ENCODE measurements around the gene MARK4.
A peak's percentile ranks its signal among the peaks of the same experiment; 100 is the strongest.
"Not testable (repeated sequence)": the region's sequence is repeated elsewhere in the genome, so short reads cannot be mapped to it uniquely, and the experiment has no call there.

DNA sequence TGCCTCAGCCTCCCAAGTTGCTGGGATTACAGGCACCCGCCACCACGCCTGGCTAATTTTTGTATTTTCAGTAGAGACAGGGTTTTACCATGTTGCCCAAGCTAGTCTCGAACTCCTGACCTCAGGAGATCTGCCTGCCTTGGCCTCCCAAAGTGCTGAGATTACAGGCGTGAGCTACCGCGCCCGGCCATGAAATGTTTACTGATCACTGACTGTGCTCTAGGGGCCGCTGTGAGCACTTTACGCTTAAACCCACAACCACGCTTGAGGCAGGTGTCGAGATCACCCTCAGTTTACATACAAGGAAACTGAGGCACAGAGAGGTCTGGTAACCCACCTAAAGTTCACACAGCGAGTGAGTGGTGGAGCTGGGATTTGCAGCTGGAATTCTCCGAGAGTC lies 18.9 kb downstream of the MARK4 start:
- TF ChIP-seq, protein P1, sequence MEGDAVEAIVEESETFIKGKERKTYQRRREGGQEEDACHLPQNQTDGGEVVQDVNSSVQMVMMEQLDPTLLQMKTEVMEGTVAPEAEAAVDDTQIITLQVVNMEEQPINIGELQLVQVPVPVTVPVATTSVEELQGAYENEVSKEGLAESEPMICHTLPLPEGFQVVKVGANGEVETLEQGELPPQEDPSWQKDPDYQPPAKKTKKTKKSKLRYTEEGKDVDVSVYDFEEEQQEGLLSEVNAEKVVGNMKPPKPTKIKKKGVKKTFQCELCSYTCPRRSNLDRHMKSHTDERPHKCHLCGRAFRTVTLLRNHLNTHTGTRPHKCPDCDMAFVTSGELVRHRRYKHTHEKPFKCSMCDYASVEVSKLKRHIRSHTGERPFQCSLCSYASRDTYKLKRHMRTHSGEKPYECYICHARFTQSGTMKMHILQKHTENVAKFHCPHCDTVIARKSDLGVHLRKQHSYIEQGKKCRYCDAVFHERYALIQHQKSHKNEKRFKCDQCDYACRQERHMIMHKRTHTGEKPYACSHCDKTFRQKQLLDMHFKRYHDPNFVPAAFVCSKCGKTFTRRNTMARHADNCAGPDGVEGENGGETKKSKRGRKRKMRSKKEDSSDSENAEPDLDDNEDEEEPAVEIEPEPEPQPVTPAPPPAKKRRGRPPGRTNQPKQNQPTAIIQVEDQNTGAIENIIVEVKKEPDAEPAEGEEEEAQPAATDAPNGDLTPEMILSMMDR (conservative IDR thresholded peaks at IDR 0.05; ENCODE audit: low read depth in 2 of 2) = peak; percentile 18 to 45; a peak in 3 of 4 replicates
- not testable (repeated sequence) for TF ChIP-seq CREB1 (CRISPR knock-in tag; IDR thresholded peaks at IDR 0.05; ENCODE audit: low read depth); EZH2phosphoT487 (IDR thresholded peaks at IDR 0.05; ENCODE audit: unreplicated experiment); STAT1 (IDR thresholded peaks at IDR 0.05; ENCODE audit: unreplicated experiment); EZH2 (IDR thresholded peaks at IDR 0.05; ENCODE audit: low read depth, unreplicated experiment); ZNF331 (CRISPR knock-in tag; IDR thresholded peaks at IDR 0.05; ENCODE audit: low read depth); POLR2AphosphoS5 (IDR thresholded peaks at IDR 0.05; ENCODE audit: low read depth); JUNB (IDR thresholded peaks at IDR 0.05; ENCODE audit: unreplicated experiment); ZNF114 (CRISPR knock-in tag; IDR thresholded peaks at IDR 0.05); NANOG (IDR thresholded peaks at IDR 0.05; ENCODE audit: borderline replicate concordance)
- TF ChIP-seq, protein P2, sequence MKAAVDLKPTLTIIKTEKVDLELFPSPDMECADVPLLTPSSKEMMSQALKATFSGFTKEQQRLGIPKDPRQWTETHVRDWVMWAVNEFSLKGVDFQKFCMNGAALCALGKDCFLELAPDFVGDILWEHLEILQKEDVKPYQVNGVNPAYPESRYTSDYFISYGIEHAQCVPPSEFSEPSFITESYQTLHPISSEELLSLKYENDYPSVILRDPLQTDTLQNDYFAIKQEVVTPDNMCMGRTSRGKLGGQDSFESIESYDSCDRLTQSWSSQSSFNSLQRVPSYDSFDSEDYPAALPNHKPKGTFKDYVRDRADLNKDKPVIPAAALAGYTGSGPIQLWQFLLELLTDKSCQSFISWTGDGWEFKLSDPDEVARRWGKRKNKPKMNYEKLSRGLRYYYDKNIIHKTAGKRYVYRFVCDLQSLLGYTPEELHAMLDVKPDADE (IDR thresholded peaks at IDR 0.05) = not testable (repeated sequence)
- TF ChIP-seq, protein P3, sequence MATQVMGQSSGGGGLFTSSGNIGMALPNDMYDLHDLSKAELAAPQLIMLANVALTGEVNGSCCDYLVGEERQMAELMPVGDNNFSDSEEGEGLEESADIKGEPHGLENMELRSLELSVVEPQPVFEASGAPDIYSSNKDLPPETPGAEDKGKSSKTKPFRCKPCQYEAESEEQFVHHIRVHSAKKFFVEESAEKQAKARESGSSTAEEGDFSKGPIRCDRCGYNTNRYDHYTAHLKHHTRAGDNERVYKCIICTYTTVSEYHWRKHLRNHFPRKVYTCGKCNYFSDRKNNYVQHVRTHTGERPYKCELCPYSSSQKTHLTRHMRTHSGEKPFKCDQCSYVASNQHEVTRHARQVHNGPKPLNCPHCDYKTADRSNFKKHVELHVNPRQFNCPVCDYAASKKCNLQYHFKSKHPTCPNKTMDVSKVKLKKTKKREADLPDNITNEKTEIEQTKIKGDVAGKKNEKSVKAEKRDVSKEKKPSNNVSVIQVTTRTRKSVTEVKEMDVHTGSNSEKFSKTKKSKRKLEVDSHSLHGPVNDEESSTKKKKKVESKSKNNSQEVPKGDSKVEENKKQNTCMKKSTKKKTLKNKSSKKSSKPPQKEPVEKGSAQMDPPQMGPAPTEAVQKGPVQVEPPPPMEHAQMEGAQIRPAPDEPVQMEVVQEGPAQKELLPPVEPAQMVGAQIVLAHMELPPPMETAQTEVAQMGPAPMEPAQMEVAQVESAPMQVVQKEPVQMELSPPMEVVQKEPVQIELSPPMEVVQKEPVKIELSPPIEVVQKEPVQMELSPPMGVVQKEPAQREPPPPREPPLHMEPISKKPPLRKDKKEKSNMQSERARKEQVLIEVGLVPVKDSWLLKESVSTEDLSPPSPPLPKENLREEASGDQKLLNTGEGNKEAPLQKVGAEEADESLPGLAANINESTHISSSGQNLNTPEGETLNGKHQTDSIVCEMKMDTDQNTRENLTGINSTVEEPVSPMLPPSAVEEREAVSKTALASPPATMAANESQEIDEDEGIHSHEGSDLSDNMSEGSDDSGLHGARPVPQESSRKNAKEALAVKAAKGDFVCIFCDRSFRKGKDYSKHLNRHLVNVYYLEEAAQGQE (IDR thresholded peaks at IDR 0.05; ENCODE audit: unreplicated experiment) = not testable (repeated sequence)
